Ovary (tissue), 9 donors: ENCODE results near the gene YWHAH. TPM values are rescaled to one million over a fixed set of nuclear protein-coding genes. Genes with fewer than 3 reads are reported as not detected.

ENCODE experiments used
- DNase-seq, 5 donors: peaks; one replicate each; pipeline ENCODE4 v3.0.0-alpha.2; 2019 to 2020
- H3K27ac ChIP-seq, 2 donors: fragments of 200-600 bp; one replicate each; pipeline versions ENCODE4 v1.5.1 to v1.8.0; 2019 to 2022
- H3K27me3 ChIP-seq: fragments of 200-600 bp; one replicate; pipeline ENCODE4 v1.8.0; 2022
- H3K36me3 ChIP-seq: fragments of 200-600 bp; sonication (generic); one replicate; pipeline ENCODE4 v1.5.1; 2019
- H3K4me1 ChIP-seq: one replicate; pipeline ENCODE4 v1.8.1; 2013; ENCODE audit warnings: mild to moderate bottlenecking, moderate library complexity; ENCODE audit not compliant: insufficient read depth
- H3K4me3 ChIP-seq: fragments of 200-600 bp; sonication (generic); one replicate; pipeline ENCODE4 v1.5.1; 2017
- H3K9me3 ChIP-seq, 2 donors: fragments of 200-600 bp in 1 of 2; sonication (generic) in 1 of 2; one replicate each; pipeline versions ENCODE4 v1.5.1 to v1.8.1; 2013 to 2019; ENCODE audit warnings: mild to moderate bottlenecking in 1 of 2, moderate library complexity in 1 of 2
- EP300 ChIP-seq: sonication (generic); formaldehyde crosslinking; IDR thresholded peaks from one replicate; pipeline ENCODE4 v1.6.1; 2017; ENCODE audit warnings: antibody characterized with exemption
- POLR2A ChIP-seq: fragments of 450-650 bp; IDR thresholded peaks from one replicate; pipeline ENCODE4 v1.6.1; 2017; ENCODE audit warnings: antibody characterized with exemption, mild to moderate bottlenecking, moderate library complexity
- WGBS, 3 donors: extraction: QIAGEN DNeasy Blood & Tissue Kit in 1 of 3; methylation state at CpG; one replicate each; pipeline versions ENCODE4 v1.1.5 to v1.1.7; 2013 to 2017; 5-methylcytosine and 5-hydroxymethylcytosine counted together
- intact Hi-C, 4 donors: fragments of 100-400 bp; cut with DNase I; formaldehyde crosslinking; loops; one replicate each; pipeline versions ENCODE4 v1.11.0 to v1.15.1; 2022 to 2023
- polyA plus RNA-seq, 2 donors: library from polyadenylated mRNA; stranded (reverse); fragments of 200-250 nt in 1 of 2; fragments of 350-450 nt in 1 of 2; fragmentation: Illumina TruSeq in 1 of 2; extraction: RNeasy Lipid Tissue Mini Kit (QIAGEN cat#74804) in 1 of 2; gene quantifications; one replicate each; pipeline ENCODE4 v1.2.3, GENCODE V29; 2013 to 2014
- total RNA-seq, 7 donors: library from RNA; depleted of rRNA in 2 of 7; stranded (reverse); fragments of >200 nt in 2 of 7; fragmentation: NEBNext Ultra II Directional in 3 of 7; extraction: Animal tissue kit (Norgen Biotek cat#: 25700) in 3 of 7; gene quantifications; one replicate each; pipeline versions ENCODE4 v1.1.0 to v1.2.4, GENCODE V29; 2016 to 2023
- TF ChIP-seq, protein P1 (sequence below), 3 donors: fragments of 450-650 bp in 2 of 3; fragments of 200-600 bp in 1 of 3; IDR thresholded peaks; one replicate each; pipeline versions ENCODE4 v1.5.1 to v1.8.0; 2016 to 2022; ENCODE audit warnings: antibody characterized with exemption in 3 of 3, mild to moderate bottlenecking in 1 of 3
- donor health status: DM: no; HTN: no; CAD: no; lungs with moderate emphysema.
- donor health status: DM: no; HTN: no; CAD: no.
- donor health status: Bipolar disorder and iron deficiency.
- donor health status: DM: yes; HTN: yes; CAD: no.
- donor health status: DM: no; HTN: no; CAD: no.
- donor health status: DM: yes; HTN: yes; CAD: no.

Gene YWHAH
- total and polyA plus RNA-seq, 9 donors: 51.5 to 144 (median 107) TPM

DNA sequence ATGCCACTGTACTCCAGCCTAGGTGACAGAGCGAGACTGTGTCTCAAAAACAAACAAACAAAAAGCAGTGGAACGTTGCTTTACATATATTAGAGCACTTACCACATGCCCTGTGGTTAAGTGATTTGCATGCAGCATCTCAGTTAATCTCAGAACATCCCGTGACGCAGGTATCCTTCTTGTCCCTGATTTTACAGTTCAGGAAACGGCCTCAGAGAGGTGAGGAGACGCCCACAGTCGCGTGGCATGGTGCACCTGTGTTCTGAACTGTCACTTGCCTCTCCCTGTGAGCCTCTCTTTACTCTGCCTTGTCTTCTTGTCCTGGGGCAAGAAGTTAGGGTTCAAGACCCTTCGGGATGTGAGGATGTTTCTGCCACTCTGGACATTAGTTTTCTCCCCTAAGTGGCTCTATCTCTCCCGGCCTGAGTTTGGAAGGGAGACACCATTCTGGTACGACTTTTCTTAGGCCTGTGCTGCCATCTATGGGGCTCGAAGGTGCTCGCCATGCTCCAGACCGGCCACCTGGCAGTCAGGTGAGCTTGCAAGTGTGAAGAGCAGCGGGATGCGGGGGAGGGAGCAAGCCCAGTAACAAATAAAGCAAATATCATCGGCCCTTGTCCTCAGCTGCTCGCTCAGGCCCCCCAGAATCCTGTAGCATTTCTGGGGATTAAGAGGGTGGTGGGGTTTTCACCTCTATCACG, 25.6 kb downstream of the YWHAH start:
- WGBS, 3 donors: 23 to 27% (median 25%) methylated on average over 19 of the region's 19 CpGs
- Histone ChIP-seq H3K4me3 (peak overlapping the region; percentile 36), H3K27me3 (no peaks in the 10 kb centered on the region), H3K4me1 (no peaks in the 10 kb centered on the region), H3K9me3 (no peaks in the 10 kb centered on the region), H3K36me3 (no peaks in the 10 kb centered on the region), H3K27ac (no peak overlapping the region)
- TF ChIP-seq, protein P1, sequence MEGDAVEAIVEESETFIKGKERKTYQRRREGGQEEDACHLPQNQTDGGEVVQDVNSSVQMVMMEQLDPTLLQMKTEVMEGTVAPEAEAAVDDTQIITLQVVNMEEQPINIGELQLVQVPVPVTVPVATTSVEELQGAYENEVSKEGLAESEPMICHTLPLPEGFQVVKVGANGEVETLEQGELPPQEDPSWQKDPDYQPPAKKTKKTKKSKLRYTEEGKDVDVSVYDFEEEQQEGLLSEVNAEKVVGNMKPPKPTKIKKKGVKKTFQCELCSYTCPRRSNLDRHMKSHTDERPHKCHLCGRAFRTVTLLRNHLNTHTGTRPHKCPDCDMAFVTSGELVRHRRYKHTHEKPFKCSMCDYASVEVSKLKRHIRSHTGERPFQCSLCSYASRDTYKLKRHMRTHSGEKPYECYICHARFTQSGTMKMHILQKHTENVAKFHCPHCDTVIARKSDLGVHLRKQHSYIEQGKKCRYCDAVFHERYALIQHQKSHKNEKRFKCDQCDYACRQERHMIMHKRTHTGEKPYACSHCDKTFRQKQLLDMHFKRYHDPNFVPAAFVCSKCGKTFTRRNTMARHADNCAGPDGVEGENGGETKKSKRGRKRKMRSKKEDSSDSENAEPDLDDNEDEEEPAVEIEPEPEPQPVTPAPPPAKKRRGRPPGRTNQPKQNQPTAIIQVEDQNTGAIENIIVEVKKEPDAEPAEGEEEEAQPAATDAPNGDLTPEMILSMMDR (IDR thresholded peaks at IDR 0.05): peak in 1 of 3 donors; percentile 37
- TF ChIP-seq POLR2A (no peak), EP300 (no peak)
- intact Hi-C loops: loop anchor here in 1 of 4 donors (5.0 kb wide), 1 partner anchor 557 kb away; no protein-coding TSS in a partner anchor
- peak; percentile 65 to 73 (median 68) for DNase-seq

DNA sequence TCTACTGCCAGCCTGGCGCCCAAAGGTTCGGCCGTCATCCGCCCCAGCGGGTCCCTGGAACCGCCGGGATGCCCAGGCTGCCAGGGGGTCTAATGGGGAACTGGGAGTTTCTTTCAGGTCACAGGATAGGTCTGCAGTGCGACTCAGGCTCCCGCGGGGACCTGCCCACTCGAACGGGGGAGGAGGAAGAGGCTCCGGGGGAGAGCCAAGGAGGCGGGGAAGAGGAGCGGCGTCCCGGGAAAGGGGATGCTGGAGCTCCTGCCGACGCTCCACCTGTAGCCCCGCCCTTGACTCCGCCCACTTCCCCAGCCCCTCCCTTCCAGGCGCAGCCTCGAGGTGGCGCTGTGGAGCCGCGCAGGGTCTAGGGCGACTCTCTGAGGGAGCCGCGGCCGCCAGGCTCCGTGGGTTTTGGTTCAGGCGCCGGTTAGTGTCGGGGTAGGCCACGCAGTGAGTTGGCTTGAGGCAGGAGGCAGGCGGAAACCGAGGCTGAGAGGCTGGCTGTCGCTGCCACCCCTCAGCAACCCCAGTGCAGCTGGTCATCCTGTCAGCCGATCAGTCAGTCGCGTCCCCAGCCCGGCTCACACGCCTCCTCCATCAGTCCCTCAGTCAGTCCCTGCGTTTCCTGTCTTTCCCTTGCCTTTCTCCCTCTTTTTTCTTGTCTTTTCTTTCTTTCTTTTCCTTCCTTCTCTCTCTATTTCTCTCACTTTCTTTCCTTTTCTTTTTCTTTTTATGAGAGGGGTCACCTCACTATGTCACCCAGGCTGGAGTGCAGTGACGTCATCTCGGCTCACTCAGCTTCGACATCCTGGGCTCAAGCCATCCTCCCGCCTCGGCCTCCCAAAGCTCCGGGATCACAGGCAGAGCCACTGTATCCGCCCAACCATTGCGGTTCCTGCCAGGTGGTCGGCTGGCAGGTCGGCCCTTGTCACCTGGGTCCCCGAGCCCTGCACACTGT, 26.4 kb downstream of the YWHAH start:
- DNase-seq: peak; percentile 84 to 95 (median 90)
- WGBS, 3 donors: 11 to 15% (median 15%) methylated on average over 51 to 55 of the region's 55 CpGs
- intact Hi-C loops: loop anchor here in 1 of 4 donors (5.0 kb wide), 1 partner anchor 557 kb away; no protein-coding TSS in a partner anchor

DNA sequence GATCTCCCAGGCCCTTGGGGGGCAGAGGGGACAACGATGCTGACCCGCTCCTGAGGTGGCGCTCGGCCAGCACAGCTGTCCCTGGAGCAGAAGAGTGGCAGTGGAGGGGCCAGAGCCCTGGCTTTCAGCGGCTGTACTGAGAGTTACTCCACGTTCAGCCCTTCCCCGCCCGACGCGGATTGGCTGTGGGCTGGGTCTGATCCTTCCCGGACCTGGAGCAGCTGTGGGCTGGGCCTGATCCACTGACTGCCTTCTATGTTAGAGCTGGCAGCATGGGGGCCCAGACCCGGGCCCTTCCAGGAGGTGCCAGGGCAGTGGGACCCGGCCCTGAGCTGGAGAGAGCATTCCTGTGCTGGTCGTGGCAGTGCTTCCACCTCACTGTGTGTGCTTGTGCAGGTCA, 27.8 kb downstream of the YWHAH start:
- no peak for TF ChIP-seq POLR2A
- no peak for TF ChIP-seq EP300
- TF ChIP-seq, protein P1 (IDR thresholded peaks at IDR 0.05): no peak
- Histone ChIP-seq H3K36me3 (no peaks in the 10 kb centered on the region), H3K9me3 (no peaks in the 10 kb centered on the region), H3K4me3 (no peak overlapping the region), H3K4me1 (no peaks in the 10 kb centered on the region), H3K27ac (no peak overlapping the region), H3K27me3 (no peaks in the 10 kb centered on the region)
- peak in 2 of 5 donors; percentile 13 to 45 for DNase-seq
- intact Hi-C loops: loop anchor here in 1 of 4 donors (5.0 kb wide), 1 partner anchor 555 kb away; no protein-coding TSS in a partner anchor
- WGBS, 3 donors: 63 to 67% (median 63%) methylated on average over 14 of the region's 14 CpGs

More for the DNA sequence above, 26.4 kb downstream of the YWHAH start:
- Histone ChIP-seq H3K4me1 (no peaks in the 10 kb centered on the region), H3K36me3 (no peaks in the 10 kb centered on the region), H3K4me3 (peak overlapping the region; percentile 36), H3K9me3 (no peaks in the 10 kb centered on the region), H3K27me3 (no peaks in the 10 kb centered on the region), H3K27ac (no peak overlapping the region)
- TF ChIP-seq POLR2A: no peak
- no peak for TF ChIP-seq EP300
- TF ChIP-seq, protein P1 (IDR thresholded peaks at IDR 0.05): peak; percentile 84 to 94 (median 87)

DNA sequence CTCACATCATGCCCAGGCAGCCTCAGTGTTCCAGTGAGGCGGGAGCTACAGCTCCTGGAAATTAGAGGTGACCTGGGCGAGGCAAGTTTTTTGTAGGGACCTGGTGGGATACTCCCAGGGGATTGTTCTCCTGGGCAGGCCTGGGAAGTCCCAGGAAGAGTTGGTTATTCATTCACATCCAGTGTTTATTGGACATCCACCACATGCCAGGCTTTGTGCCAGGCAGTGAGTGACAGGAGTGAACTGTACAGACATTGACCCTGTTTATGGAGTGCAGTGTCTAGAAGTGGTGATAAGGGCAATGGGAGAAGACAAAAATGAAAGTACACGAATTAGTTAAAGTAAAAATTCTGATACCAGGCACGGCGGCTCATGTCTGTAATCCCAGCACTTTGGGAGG, 29.4 kb downstream of the YWHAH start:
- H3K27ac ChIP-seq: no peak overlapping the region
- H3K36me3 ChIP-seq: no peaks in the 10 kb centered on the region
- H3K27me3 ChIP-seq: no peaks in the 10 kb centered on the region
- TF ChIP-seq POLR2A (no peak), EP300 (no peak)
- TF ChIP-seq, protein P1 (IDR thresholded peaks at IDR 0.05): no peak
- 54 to 75% (median 70%) methylated on average over 5 of the region's 5 CpGs for WGBS, 3 donors
- H3K9me3 ChIP-seq: no peaks in the 10 kb centered on the region
- H3K4me3 ChIP-seq: no peak overlapping the region
- no peak for DNase-seq
- intact Hi-C loops: loop anchor here in 1 of 4 donors (5.0 kb wide), 1 partner anchor 554 kb away; no protein-coding TSS in a partner anchor
- H3K4me1 ChIP-seq: no peaks in the 10 kb centered on the region
